ENCODE data around the gene IRF5.

IRF5 gene, protein sequence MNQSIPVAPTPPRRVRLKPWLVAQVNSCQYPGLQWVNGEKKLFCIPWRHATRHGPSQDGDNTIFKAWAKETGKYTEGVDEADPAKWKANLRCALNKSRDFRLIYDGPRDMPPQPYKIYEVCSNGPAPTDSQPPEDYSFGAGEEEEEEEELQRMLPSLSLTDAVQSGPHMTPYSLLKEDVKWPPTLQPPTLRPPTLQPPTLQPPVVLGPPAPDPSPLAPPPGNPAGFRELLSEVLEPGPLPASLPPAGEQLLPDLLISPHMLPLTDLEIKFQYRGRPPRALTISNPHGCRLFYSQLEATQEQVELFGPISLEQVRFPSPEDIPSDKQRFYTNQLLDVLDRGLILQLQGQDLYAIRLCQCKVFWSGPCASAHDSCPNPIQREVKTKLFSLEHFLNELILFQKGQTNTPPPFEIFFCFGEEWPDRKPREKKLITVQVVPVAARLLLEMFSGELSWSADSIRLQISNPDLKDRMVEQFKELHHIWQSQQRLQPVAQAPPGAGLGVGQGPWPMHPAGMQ

DNA sequence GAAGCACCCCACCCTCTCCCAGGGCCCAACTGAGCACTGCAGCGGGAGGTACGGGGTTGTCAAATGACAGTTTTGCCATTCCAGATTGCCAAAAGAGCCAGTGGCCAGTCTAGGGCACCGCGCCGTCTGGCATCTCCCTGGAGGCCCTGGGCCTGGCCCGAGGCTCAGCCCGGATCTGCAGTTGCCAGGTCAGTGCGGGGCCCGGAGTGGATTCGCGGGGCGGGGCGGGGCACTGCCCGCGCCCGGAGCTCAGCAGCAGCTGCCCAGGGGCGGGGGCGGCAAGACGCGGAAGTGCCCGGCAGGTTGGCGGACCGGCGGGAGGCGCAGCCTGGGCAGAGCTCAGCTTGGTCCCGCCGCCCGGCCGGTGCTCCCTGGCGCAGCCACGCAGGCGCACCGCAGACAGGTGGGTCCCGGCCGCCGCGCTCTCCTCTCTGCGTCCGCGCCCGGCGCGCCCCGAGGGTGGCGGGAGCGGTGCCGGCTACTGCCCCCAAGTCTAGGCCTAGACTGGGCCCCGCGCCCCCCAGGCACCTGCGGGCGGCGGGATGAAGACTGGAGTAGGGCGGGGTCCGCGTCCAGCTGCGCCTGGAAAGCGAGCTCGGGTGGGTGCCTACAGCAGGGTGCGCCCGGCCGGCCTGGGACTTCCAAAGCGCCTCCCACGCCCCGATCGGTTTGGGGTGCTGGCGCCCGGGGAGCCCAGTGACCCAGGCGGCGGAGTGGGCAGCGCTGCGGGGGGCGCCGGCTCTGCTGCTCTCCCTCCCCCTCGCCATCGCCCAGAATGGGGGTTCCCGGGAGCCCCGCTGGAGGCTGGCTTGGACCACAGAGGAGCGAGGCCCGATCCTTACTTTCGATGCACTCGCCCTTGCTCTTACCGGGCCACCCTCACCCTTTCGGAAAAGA is at the start of gene IRF5:
Gene IRF5 (plus strand): TSS at position 281 of the 897 bp plus-strand sequence. CDS start 4,155 bp downstream, outside the sequence.
- Histone ChIP-seq H3K4me3 (peak within 1 kb of the TSS; percentile 50 to 72 (median 65)), H3K27ac (peak within 1 kb of the TSS; percentile 47 to 90 (median 82))

- Histone ChIP-seq H3K27ac (no peak overlapping the region), H3K4me3 (no peak overlapping the region)
These were observed 49.5 kb upstream of the IRF5 start for GRCh38 chr7:128888039-128888755.

GRCh38 chr7:128888756-128889095 is 49.0 kb upstream of the IRF5 start:
- no peak overlapping the region for H3K4me3 ChIP-seq
- H3K27ac ChIP-seq = no peak overlapping the region

DNA sequence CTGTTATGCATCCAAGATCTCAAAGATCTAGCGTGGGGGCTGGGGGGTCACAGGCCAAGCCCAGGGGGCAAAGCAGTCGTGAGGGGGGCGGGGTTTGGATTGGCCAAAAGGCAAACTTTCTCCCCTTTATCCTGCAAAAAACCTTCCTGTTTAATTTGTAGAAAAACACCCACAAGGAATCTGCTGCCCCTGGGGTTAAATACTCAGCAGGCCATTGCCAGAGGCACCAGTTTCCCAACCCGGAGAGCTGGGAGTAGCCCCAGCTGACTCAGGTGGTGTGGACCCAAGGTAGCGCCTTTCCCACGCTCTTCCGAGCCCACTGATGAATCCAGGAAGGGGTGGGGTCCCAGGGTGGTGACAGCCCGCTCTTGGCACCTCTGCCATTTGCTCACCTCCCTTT is 48.6 kb upstream of the IRF5 start:
- Histone ChIP-seq H3K4me3 (no peak overlapping the region), H3K27ac (no peak overlapping the region)

DNA sequence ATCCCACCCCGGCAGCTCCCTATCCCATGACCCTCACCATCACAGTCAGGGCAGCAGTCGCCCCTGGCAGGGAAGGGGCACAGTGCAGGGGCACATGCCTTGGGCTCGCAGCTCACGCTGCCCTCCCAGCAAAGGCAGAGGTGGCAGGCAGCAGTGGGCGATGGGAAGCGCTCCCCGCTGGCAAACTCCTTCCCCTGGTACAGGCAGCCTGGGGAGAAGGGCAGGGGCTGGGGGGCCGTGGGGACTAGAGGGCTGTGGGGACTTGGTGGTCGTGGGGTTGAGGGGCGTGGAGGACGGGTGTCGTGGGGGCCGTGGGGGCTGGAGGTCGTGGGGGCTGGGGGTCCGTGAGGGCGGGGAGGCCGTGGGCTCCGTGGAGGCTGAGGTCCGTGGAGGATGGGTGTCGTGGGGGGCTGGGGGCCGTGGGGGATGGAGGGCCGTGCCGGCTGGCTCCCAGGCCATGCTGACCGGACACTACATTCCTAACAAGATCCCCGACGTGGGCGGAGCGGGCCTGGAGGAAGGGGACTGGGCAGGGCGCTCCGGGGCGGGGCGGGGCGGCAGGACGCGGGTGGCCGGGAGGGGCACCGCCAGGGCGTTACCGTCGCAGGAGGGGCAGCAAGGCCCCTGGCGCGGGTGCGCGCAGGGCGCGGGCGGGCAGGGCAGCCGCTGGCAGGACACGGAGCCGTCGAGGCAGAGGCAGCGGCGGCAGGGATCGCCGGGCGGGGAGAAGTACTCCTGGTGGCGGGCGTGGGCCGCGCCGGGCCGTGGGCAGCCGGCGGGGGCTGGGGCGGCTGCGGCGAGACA is 47.2 kb upstream of the IRF5 start:
- H3K27ac ChIP-seq = peak overlapping the region in 1 of 21 experiments; percentile 20
- H3K4me3 ChIP-seq = peak overlapping the region; percentile 10 to 35 (median 28)

DNA sequence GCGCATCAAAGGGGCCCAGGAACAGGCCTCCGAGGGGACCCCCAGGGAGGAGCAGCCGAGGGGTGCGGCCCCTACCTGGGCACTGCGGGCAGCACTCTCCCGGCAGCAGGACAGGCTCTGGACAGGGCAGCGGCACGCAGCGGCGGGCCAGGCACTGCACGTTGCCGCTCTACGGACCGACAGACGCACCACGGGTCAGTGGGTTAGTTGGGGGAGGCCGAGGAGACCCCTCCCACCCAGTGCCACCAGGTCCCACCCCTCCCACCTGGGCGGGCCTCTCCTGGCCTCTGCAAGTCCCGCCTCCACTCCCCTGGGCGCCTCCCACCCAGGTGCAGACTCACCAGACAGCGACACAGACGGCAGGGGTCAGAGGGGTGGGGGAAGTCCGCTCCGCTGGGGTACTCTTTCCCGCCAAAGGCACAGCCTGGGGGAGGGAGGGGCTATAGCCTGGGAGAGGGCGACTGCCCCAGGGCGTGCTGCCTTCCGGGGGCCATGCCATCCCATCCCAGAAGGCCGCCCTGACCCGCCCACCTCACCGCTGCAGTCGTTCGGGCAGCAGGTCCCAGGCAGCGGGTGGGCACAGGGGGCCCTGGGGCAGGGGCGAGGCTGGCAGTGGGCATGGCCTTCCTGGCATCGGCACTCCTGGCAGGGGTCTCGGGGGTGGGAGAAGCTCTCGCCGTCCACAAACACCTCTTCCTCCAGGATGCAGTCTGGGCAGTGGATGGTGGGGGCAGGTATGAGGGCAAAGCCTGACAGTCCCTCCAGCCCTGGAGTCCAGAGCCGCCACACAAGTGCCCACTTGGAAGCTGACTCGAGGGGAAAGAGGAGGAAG is 46.4 kb upstream of the IRF5 start:
- Histone ChIP-seq H3K4me3 (peak overlapping the region; percentile 10 to 35 (median 28)), H3K27ac (peak overlapping the region in 1 of 21 experiments; percentile 20)

DNA sequence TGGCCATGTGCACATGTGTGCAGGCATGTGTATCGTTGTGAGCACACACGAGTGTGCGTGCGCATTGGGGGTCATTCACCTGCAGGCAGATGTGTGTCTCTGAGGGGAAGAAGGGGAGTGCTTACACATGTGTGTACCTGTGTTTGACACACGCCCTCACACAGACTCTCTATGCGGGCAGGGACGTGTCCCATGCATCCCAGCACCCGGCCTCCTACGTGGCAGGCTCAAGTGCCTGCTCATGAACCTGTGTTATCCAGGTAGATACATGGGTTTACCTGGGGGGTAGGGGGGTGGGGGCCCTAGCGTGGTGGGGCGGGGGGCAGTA is 45.8 kb upstream of the IRF5 start:
- no peak overlapping the region for H3K27ac ChIP-seq
- no peak overlapping the region for H3K4me3 ChIP-seq

DNA sequence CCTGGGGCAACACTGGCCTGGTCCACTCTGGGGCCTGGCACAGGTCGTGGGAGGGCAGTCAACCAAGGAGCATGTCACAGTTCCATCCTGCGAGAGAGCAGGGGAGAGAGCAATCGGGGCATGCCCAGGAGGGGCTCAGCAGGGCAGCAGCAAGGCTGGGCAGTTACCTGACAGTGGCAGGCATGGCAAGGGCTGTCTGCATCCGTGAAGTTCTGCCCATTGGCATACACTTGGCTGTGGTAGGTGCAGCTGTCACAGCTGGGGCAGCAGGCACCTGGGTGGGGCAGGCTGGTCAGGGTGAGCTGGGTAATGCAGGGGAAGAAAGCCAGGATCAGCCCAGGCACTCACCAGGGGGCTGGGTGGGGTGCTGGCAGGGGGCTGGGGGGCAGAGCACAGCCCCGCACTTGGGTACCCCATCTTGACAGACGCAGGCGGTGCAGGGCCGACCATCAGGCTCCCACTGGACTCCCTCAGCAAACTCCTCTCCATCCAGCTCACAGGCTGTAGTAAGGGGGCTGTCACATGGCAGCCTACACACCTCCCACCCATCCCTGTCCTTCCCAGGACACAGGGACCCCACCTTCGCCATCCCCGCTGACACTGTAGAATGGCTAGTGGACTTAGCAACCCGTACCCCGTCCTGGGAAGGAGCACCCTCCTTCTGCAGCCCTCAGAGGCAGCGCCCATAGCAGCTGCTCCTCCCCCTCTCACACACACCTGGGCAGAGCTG is 45.0 kb upstream of the IRF5 start:
- H3K4me3 ChIP-seq = no peak overlapping the region
- H3K27ac ChIP-seq = no peak overlapping the region

GRCh38 chr7:128893251-128894100 is 44.3 kb upstream of the IRF5 start:
- Histone ChIP-seq H3K27ac (no peak overlapping the region), H3K4me3 (no peak overlapping the region)

DNA sequence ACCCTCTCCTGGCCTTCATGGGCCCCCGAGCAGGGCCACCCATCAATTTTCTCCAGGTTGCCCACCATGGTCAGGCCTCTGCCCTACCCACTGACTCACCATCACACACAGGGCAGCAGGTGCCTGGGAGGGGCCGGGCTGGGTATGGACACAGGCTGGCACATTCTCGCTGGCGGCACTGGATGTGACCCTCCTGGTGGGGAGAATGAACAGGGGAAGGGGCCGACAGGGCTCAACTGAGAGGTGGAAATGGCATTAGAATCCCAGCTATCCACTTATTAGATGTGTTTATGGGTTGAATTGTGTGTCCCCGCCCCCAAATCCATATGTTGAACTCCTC is 43.7 kb upstream of the IRF5 start:
- no peak overlapping the region for H3K27ac ChIP-seq
- no peak overlapping the region for H3K4me3 ChIP-seq

- Histone ChIP-seq H3K27ac (no peak overlapping the region), H3K4me3 (no peak overlapping the region)
These were observed 42.4 kb upstream of the IRF5 start for GRCh38 chr7:128895320-128895719.

DNA sequence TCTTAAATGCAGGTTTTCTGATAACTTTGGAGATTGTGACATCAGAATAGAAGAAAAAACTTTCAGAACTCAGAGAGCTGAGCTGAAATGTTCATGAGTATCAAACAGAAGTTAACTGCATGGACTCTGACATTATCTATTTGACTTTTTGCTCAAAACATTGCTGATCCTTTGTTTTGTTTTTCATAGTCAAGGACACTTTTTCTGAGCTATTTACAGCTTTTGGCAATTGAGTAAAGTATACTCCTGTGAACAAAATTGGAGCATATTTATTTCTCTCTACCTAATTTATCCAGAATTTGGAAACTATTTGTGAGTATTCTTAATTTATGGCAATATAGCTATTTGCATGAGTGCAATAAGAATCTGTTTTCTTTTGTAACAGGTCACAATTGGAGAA is 38.3 kb upstream of the IRF5 start:
- no peak overlapping the region for H3K27ac ChIP-seq
- H3K4me3 ChIP-seq = no peak overlapping the region

DNA sequence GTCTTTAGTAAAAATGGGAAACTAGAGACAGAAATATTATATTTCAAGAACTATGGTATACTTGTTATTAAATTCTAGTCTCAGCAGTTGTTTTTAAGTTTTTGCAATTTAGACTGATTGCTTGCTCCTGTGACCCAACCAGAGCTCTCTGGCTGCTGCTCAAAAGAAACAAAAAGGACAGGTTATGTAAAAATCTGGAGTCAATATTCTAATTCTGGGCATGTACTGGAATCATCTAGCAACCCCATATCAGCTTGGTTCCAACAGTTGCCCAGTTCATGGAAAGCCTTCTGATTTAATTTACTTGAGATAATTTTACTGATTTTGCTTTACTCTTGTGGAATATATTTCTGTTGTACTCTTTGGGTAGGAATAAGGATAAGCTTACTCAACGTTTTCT is 37.5 kb upstream of the IRF5 start:
- Histone ChIP-seq H3K4me3 (no peak overlapping the region), H3K27ac (no peak overlapping the region)

DNA sequence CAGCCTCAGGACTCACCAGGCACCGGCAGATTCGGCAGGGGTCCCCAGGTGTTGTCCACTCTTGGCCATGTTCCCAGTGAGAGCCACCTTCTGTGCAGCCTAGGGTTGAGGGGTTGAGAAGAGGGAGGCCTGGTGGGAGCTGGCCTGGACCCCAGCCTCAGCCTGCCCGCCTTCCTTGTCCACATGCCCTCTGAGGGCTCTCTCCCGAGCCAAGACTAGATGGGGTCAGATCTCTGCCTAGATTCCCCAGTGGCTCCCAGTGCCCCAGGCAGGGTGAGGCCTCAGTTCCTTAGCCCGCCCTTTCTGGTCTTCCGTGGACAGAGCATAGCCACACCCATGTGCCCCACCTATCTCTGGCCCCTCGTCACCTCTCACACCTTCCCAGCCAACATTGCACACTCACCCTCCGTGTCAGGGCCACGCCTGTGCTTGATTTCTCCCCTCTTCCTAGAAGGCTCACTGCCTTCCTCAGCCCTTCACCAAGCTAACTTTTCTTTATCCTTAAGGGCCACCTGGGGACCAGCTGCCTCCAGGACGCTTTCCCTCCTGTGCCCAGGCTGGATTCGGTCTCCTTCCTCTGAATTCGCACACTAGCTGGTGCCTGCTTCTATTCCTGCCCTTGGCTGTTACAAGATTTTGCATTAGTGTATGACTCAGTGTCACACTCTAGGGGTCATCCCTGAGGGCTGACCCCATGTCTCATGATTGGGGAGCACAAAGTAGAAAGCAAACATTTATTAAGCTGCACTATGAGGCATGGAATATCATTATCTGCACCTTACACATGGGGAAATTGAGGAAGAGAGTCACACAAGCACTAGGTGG is 34.8 kb upstream of the IRF5 start:
- peak overlapping the region in 1 of 21 experiments; percentile 42 for H3K27ac ChIP-seq

DNA sequence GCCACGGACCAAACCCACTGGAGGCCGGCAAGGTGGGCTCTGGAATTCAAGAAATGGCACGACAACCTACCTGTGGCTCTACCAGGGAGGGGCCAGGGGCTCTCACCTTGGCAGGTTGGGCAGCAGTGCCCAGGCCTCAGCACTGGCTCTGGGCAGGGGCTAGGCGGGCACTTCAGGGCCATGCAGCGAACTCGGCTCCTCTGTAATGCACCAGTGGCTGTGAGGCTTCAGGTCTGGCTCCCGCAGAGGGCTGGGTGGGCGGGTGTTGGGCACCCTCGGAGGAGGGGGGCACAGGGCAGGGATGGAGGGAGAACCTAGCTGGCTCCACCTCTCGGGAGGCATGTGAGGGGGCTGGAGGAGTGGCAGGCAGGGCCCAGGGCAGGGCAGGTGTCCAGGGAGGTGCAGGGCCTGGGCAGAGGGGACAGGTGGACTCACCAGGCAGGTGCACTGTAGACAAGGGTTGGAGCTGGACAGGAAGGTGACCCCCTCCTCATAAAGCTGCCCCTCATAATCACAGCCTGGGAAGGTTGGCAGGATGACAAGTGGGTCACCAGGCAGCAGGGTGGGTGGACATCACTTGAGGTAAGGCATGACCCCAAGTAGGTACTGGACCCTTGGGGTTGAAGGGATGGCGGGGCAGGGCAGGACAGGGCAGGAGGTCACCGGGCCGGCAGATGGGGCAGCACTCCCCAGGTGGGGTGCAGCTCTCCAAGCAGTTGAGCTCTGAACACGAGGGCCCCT is 33.9 kb upstream of the IRF5 start:
- Histone ChIP-seq H3K4me3 (no peak overlapping the region), H3K27ac (no peak overlapping the region)

More for the DNA sequence above, 34.8 kb upstream of the IRF5 start:
- no peak overlapping the region for H3K4me3 ChIP-seq
